MM.1S (cell line): Measurements from ENCODE around the gene SLC25A33.

Experiments
- DNase-seq: peaks from one replicate; pipeline ENCODE4 v3.0.0-alpha.2; 2015
- H2AFZ ChIP-seq: fragments of 300-600 bp; sonication (generic); 2 replicates; pipeline ENCODE4 v1.6.0; 2016; ENCODE audit warnings: antibody characterized with exemption, low read length
- H3F3A ChIP-seq: fragments of 300-600 bp; sonication (generic); 2 replicates; pipeline ENCODE4 v1.6.1; 2016; ENCODE audit warnings: mild to moderate bottlenecking, antibody characterized with exemption, low read length, moderate library complexity, mixed read lengths; ENCODE audit not compliant: insufficient read depth
- H3K27ac ChIP-seq: fragments of 300-600 bp; sonication (generic); 2 replicates; pipeline ENCODE4 v1.5.1; 2016; ENCODE audit warnings: mild to moderate bottlenecking, low read length
- H3K27me3 ChIP-seq: fragments of 300-600 bp; sonication (generic); replicated peaks from 2 replicates; pipeline ENCODE4 v1.6.0; 2016; ENCODE audit warnings: low read length; ENCODE audit not compliant: insufficient read depth
- H3K36me3 ChIP-seq: fragments of 300-600 bp; sonication (generic); replicated peaks from 2 replicates; pipeline ENCODE4 v1.6.1; 2016; ENCODE audit warnings: mild to moderate bottlenecking, low read length, mixed read lengths; ENCODE audit not compliant: insufficient read depth
- H3K4me1 ChIP-seq: fragments of 300-600 bp; sonication (generic); 2 replicates; pipeline ENCODE4 v1.6.1; 2016; ENCODE audit warnings: low read length, mixed read lengths
- H3K4me2 ChIP-seq: fragments of 300-600 bp; sonication (generic); 2 replicates; pipeline ENCODE4 v1.6.0; 2016; ENCODE audit warnings: low read depth, low read length
- H3K4me3 ChIP-seq: fragments of 300-600 bp; sonication (generic); 2 replicates; pipeline ENCODE4 v1.5.1; 2016; ENCODE audit warnings: low read length, mixed read lengths
- H3K79me2 ChIP-seq: fragments of 300-600 bp; sonication (generic); 2 replicates; pipeline ENCODE4 v1.6.1; 2016; ENCODE audit warnings: mixed run types, low read length, mixed read lengths
- H3K9ac ChIP-seq: fragments of 300-600 bp; sonication (generic); 2 replicates; pipeline ENCODE4 v1.6.1; 2016; ENCODE audit warnings: low read length, mixed read lengths
- H3K9me2 ChIP-seq: fragments of 300-600 bp; sonication (generic); replicated peaks from 2 replicates; pipeline ENCODE4 v1.6.1; 2016; ENCODE audit warnings: mild to moderate bottlenecking, low read length, mixed read lengths; ENCODE audit not compliant: insufficient read depth
- H3K9me3 ChIP-seq: fragments of 300-600 bp; sonication (generic); replicated peaks from 2 replicates; pipeline ENCODE4 v1.6.1; 2016; ENCODE audit warnings: mild to moderate bottlenecking, low read length, mixed read lengths; ENCODE audit not compliant: insufficient read depth
- H4K20me1 ChIP-seq: fragments of 300-600 bp; sonication (generic); 2 replicates; pipeline ENCODE4 v1.6.1; 2016; ENCODE audit warnings: mild to moderate bottlenecking, low read length, moderate library complexity, mixed read lengths; ENCODE audit not compliant: insufficient read depth
- EZH2 ChIP-seq: fragments of 300-600 bp; sonication (generic); optimal IDR thresholded peaks from 2 replicates; pipeline ENCODE3; 2017; ENCODE audit warnings: low read depth, mild to moderate bottlenecking, antibody characterized with exemption, low read length, mixed read lengths
- EZH2phosphoT487 ChIP-seq: fragments of 300-600 bp; sonication (generic); IDR thresholded peaks from 2 replicates; pipeline ENCODE4 v1.6.1; 2018; ENCODE audit warnings: antibody characterized with exemption, low read length
- TF ChIP-seq, protein P1 (sequence below): fragments of 300-600 bp; sonication (generic); IDR thresholded peaks from 2 replicates; pipeline ENCODE4 v1.5.1; 2016; ENCODE audit warnings: antibody characterized with exemption, low read length, mixed read lengths

The SLC25A33 gene

DNA sequence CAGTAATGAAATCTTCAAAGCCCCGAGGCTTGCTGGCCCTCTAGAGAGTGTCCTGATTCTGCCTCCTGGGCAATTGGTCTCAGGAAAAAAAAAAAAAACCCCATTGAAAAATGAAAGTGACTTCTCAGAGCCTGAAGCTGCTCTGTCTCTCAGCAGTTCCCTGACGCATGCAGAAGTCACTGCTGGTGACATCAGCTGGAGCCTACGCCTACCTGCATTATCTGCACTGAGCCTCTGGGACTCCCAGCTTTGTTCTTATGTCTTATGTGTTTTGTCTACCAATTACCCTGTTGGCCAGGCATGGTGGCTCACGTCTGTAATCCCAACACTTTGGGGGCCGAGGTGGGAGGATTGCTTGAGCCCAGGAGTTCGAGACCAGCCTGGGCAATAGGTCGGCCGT lies 10.1 kb upstream of the SLC25A33 start:
- Histone ChIP-seq H3K4me3 (no peak overlapping the region), H4K20me1 (no peaks in the 10 kb centered on the region), H3F3A (no peaks in the 10 kb centered on the region), H3K27ac (no peak overlapping the region), H3K36me3 (no peaks in the 10 kb centered on the region), H3K4me1 (0 out of 2 replicates have a peak, but pooled peaks cover 3% of the 10 kb centered on the region), H3K4me2 (no peak overlapping the region), H2AFZ (no peak overlapping the region), H3K9ac (no peak overlapping the region), H3K79me2 (no peaks in the 10 kb centered on the region), H3K9me2 (no peaks in the 10 kb centered on the region), H3K9me3 (no peaks in the 10 kb centered on the region), H3K27me3 (no peaks in the 10 kb centered on the region)
- peak; percentile 34 for DNase-seq
- TF ChIP-seq EZH2phosphoT487 = no peak
- TF ChIP-seq, protein P1, sequence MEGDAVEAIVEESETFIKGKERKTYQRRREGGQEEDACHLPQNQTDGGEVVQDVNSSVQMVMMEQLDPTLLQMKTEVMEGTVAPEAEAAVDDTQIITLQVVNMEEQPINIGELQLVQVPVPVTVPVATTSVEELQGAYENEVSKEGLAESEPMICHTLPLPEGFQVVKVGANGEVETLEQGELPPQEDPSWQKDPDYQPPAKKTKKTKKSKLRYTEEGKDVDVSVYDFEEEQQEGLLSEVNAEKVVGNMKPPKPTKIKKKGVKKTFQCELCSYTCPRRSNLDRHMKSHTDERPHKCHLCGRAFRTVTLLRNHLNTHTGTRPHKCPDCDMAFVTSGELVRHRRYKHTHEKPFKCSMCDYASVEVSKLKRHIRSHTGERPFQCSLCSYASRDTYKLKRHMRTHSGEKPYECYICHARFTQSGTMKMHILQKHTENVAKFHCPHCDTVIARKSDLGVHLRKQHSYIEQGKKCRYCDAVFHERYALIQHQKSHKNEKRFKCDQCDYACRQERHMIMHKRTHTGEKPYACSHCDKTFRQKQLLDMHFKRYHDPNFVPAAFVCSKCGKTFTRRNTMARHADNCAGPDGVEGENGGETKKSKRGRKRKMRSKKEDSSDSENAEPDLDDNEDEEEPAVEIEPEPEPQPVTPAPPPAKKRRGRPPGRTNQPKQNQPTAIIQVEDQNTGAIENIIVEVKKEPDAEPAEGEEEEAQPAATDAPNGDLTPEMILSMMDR = no peak
- TF ChIP-seq EZH2 = no peak

GRCh38 chr1:9530320-9530719 lies 8.9 kb upstream of the SLC25A33 start:
- no peak overlapping the region for H3K9ac ChIP-seq
- no peaks in the 10 kb centered on the region for H3K79me2 ChIP-seq
- H3K9me3 ChIP-seq = no peaks in the 10 kb centered on the region
- no peaks in the 10 kb centered on the region for H3K9me2 ChIP-seq
- no peak overlapping the region for H3K27ac ChIP-seq
- DNase-seq = no peak
- H3K4me2 ChIP-seq = no peak overlapping the region
- no peaks in the 10 kb centered on the region for H3K36me3 ChIP-seq
- H3F3A ChIP-seq = no peaks in the 10 kb centered on the region
- TF ChIP-seq, protein P1 = no peak
- TF ChIP-seq EZH2 = no peak
- no peak for TF ChIP-seq EZH2phosphoT487
- no peak overlapping the region for H3K4me3 ChIP-seq
- H4K20me1 ChIP-seq = no peaks in the 10 kb centered on the region
- H3K4me1 ChIP-seq = 0 out of 2 replicates have a peak, but pooled peaks cover 3% of the 10 kb centered on the region
- H3K27me3 ChIP-seq = no peaks in the 10 kb centered on the region
- no peak overlapping the region for H2AFZ ChIP-seq

DNA sequence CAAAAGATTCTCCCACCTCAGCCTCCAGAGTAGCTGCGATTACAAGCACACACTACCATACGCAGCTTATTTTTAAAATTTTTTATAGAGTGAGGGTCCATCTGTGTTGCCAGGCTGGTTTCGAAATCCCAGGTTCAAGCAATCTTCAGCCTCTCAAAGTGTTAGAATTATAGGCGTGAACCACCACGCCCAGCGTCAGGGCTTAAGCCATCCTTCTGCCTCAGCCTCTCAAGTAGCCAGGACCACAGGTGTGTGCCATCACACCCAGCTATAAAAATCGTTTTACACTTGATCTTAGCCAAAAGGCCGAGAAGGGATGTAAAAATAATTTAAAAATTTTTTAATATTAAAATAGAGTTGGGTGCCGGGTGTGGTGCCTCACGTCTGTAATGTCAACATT lies 4.3 kb upstream of the SLC25A33 start:
- H2AFZ ChIP-seq = no peak overlapping the region
- H3K9me3 ChIP-seq = no peaks in the 10 kb centered on the region
- 0 out of 2 replicates have a peak, but pooled peaks cover 12% of the 10 kb centered on the region for H3K4me1 ChIP-seq
- no peaks in the 10 kb centered on the region for H3F3A ChIP-seq
- no peaks in the 10 kb centered on the region for H3K36me3 ChIP-seq
- TF ChIP-seq EZH2 = no peak
- no peak for TF ChIP-seq EZH2phosphoT487
- TF ChIP-seq, protein P1 = no peak
- no peak overlapping the region for H3K4me2 ChIP-seq
- peaks cover 2% of the 10 kb centered on the region for H3K79me2 ChIP-seq
- H3K27me3 ChIP-seq = no peaks in the 10 kb centered on the region
- H3K9me2 ChIP-seq = no peaks in the 10 kb centered on the region
- H3K27ac ChIP-seq = no peak overlapping the region
- no peak overlapping the region for H3K9ac ChIP-seq
- H3K4me3 ChIP-seq = no peak overlapping the region
- no peaks in the 10 kb centered on the region for H4K20me1 ChIP-seq
- no peak for DNase-seq
